ENCODE results near the gene PELI2. TPM values are rescaled to one million over a fixed set of nuclear protein-coding genes. Genes with fewer than 3 reads are reported as not detected.
A peak's percentile ranks its signal among the peaks of the same experiment; 100 is the strongest.

Gene PELI2
- total RNA-seq, 1 donor from 2014 or later = 9.1 TPM

DNA sequence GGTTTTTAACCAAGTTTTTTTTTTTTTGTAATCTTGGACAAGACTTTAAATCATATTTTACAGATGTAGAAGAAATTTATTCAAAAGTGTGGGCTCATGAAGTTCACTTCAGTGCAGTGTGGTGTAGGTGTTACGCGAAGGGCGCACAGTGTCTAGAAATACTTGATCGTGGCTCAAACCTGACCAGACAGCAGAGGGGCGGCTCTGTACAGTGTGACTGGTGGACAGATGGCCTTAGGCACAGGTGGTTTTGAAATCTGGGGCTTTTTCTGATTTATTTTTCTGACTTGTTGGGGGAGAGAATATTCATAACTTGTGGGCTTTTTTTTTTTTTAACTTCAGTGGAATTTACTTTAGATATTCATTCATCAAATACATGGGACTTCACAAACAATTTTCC lies 179.2 kb downstream of the PELI2 start:
- DNase-seq (ENCODE audit: low spot score) = no peak

- DNase-seq (ENCODE audit: low spot score) = no peak
Observed at GRCh38 chr14:56299306-56299984, 181.2 kb downstream of the PELI2 start.

- DNase-seq (ENCODE audit: low spot score) = no peak
Observed at GRCh38 chr14:56300495-56300894, 182.3 kb downstream of the PELI2 start.

- DNase-seq (ENCODE audit: low spot score) = no peak
Observed at GRCh38 chr14:56304456-56304855, 186.2 kb downstream of the PELI2 start.

DNA sequence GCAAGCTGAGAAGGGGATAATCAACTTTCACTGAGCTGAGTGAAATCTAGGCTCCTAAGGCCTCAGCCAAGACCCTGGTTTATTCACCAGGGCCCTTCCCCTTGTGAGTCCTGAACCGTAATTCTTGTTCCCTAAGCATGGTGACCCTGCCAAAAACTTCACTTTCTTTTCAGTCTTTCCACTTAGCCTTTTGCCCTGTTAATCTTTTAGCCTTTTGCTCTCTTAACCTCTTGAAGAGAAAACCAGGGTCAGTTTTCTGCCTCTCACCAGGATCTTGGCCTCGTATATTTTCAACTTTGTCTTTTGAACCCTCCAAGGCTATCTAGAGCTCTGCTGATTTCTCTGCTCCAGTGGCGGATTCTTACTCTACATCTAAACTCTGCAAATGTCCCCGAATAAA lies 191.0 kb downstream of the PELI2 start:
- no peak for DNase-seq (ENCODE audit: low spot score)

GRCh38 chr14:56310643-56311042 lies 192.4 kb downstream of the PELI2 start:
- DNase-seq (ENCODE audit: low spot score) = peak; percentile 37

DNA sequence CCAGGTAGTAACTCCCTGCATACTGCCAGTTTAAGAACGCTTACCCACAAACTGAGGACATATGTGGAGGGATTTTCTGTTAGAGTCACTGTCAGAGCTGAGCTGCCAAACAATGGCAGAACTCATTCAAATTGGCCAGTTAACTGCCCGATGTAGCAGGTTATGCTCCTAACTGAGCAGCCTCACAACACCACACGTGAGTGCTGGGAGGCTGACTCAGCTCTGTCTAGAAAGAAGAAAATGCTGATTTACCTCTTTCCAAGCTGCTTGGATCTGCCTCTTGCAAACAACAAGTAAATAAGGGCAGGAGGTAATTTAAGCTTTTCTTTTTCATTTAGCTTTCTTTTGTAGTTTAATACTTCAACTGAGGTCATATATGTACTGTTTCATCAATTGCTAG lies 195.6 kb downstream of the PELI2 start:
- no peak for DNase-seq (ENCODE audit: low spot score)

DNA sequence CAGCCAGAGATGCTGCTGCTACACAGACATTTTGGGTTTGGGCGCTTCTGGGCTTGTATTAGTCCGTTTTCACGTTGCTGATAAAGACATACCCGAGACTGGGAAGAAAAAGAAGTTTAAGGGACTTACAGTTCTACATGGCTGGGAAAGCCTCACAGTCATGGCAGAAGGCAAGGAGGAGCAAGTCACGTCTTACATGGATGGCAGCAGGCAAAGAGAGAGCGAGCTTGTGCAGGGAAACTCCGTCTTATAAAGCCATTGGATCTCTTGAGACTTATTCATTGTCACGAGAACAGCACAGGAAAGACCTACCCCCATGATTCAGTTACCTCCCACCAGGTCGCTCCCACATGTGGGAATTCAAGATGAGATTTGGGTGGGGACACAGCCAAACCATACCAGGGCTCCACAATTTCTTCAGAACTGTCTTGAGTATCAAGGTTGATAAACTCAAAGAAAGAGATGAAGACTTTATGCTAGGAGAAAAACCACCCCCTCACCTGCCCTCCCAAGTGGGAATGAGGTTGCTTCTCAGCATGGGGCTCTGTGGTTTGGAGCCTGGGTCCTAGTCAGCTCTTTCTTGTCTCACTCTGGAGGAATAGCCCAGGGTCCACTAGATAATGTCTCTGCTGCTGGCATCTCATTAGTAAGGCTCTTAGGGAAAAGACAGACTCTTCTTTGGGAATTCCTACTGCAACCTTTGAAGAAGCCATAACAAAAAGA lies 200.3 kb downstream of the PELI2 start:
- DNase-seq (ENCODE audit: low spot score) = no peak

GRCh38 chr14:56321861-56322260 lies 203.7 kb downstream of the PELI2 start:
- no peak for DNase-seq (ENCODE audit: low spot score)

GRCh38 chr14:56322531-56322930 lies 204.3 kb downstream of the PELI2 start:
- DNase-seq (ENCODE audit: low spot score) = no peak

GRCh38 chr14:56324454-56324853 lies 206.2 kb downstream of the PELI2 start:
- DNase-seq (ENCODE audit: low spot score) = no peak

DNA sequence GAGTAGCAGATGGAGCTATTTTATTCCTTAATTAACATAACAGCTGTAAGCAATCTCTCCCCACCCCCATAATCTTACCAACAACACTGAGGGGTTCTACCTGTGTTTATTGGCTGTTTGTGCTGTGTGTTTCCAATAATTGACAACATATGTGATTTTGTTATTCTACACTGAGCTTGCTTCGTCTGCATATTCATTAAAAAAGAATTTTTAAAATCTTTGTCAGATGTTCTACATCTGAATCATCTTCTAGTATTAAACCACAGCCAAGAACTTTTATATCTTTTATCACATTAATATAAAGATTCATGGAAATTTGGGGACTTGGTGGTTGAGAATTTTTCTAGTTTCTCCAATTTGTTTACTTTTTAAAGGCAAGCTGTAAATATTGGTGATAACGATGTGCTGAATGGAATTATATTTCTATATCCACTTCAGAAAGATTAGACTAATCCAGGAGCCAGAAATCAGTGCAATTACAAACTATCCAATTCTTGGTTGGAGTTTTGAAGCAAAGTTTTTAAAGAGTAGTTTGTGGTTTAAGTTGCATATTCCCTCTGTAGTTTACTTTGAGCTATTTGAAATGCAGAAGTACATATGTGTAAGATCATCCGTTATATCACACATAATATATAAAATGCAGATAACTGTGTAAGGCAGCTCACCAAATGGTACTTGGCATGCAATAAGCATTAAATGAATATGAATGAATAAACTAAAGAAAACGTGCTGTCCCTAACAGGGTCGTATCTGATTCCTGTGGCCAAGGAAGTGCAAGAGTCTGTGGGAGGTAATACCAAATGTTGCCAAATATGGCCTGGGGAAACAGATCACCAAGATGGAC lies 206.9 kb downstream of the PELI2 start:
- DNase-seq (ENCODE audit: low spot score) = no peak

- no peak for DNase-seq (ENCODE audit: low spot score)
Observed at GRCh38 chr14:56328021-56328420, 209.8 kb downstream of the PELI2 start.

GRCh38 chr14:56331592-56332216 lies 213.5 kb downstream of the PELI2 start:
- DNase-seq (ENCODE audit: low spot score) = no peak

GRCh38 chr14:56333359-56334292 lies 215.4 kb downstream of the PELI2 start:
- DNase-seq (ENCODE audit: low spot score) = peak; percentile 12

DNA sequence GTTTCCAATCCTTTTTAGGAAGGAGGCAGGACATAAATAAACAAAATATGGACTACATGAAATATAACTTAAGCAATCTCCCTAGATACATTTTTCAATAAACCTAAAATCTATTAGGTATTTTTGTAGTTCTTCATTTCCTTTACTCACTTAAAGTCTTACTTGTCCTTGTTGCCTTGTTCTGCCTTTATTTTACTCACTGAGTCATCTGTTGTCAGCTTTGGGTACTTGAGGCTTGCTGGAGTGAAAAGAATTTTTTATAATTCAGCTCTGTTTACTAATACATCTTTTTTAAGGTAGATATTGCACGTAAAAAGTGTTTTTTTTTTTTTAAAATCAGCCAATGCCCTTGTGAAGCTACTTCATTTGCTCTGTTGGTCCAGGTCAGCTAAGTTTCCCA lies 216.2 kb downstream of the PELI2 start:
- no peak for DNase-seq (ENCODE audit: low spot score)

DNA sequence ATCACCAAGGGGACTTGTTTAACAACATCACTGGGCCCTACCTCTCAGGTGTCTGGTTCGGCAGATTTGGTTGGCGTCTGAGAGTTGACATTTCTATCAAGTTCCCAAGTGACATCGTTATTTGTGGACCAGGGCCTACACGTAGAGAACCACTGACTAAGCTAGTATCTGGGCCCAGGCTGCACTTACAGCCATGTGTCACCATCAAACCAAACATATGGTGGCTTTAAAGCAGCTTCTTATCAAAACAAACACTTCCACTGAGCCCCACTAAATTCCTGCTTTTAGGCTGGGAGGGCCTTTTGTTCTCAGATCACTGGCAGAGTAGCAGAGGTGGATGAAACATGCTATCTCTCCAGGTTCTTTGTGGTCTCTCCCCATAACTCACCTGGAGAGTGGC lies 220.5 kb downstream of the PELI2 start:
- DNase-seq (ENCODE audit: low spot score) = no peak

DNA sequence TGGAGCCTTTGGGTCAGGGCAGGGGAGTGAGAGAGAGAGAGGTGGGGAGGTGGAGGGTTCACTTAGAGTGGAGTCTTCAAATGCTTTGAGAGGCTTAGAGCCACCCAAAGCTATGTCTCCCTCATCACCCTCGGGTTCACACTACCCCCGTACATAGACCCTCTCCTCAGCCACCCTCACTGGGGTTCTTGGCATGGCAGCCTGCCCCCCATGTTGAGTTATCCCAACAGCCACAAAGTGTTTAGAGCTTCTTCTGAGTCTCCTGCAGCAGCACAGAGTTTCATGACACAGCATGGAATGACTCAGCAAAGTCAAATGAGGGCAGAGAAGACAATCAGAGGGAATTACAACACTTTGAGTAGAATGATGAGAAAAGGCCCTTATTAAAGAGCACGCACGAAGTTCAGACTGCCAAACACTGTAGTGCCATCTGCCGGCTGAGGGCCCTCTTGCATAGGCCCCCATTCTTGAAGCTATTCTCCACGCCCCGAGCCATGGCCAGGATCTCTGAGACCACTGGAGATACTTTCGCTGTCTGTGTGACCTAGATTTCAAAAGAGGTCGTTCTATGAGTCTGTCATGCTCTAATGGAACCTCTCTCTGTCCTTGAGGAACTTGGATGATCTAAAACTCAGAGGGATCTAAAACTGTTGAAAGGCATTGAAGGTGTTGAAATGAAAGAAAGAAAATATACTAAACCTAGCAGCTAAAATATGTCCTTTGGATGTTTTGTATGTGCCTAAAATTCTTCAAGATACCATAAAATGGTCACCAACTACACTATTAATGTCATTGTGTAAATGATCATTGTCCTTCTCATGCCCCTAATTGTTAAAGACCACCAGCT lies 221.9 kb downstream of the PELI2 start:
- DNase-seq (ENCODE audit: low spot score) = peak; percentile 69

DNA sequence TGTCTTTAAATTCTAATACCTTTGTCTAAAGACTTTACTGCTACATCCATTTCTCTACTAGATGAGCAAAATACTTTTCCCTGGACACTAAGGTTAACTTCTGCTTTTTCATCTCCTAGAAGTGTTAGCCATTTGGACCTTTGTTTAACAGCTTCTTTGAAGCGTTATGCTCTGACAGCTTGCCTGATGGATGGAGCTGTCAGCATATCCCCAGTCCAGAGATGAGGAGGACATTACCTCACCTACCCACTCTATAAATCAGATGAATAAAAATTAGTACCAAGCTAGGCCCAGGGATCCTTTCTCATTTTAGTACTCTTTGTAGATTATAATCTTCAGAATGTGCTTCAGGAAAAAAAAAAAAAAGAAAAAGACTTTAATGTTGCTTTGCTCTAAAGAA lies 222.7 kb downstream of the PELI2 start:
- no peak for DNase-seq (ENCODE audit: low spot score)
